ENCODE results near the gene MTMR3.

GRCh38 chr22:29998627-29999384, 115.8 kb downstream of the MTMR3 start:
- TF ChIP-seq CTCF (IDR thresholded peaks at IDR 0.05) (no peak), REST (IDR thresholded peaks at IDR 0.05; ENCODE audit: insufficient read depth in 1 of 2, low read depth in 2 of 2, low read length in 1 of 2) (no peak)

Data from Panc1 (cell line).